HG03175 (cell line): ENCODE results near the gene PCNX3.
"Not testable (repeated sequence)": the region's sequence is repeated elsewhere in the genome, so short reads cannot be mapped to it uniquely, and the experiment has no call there.

Experiments
- ATAC-seq: cut with Tn5 transposase; IDR thresholded peaks from one replicate; pipeline ENCODE4 v1.9.1; 2021; ENCODE audit warnings: mild to moderate bottlenecking, moderate library complexity; ENCODE audit not compliant: unreplicated experiment

The PCNX3 gene

DNA sequence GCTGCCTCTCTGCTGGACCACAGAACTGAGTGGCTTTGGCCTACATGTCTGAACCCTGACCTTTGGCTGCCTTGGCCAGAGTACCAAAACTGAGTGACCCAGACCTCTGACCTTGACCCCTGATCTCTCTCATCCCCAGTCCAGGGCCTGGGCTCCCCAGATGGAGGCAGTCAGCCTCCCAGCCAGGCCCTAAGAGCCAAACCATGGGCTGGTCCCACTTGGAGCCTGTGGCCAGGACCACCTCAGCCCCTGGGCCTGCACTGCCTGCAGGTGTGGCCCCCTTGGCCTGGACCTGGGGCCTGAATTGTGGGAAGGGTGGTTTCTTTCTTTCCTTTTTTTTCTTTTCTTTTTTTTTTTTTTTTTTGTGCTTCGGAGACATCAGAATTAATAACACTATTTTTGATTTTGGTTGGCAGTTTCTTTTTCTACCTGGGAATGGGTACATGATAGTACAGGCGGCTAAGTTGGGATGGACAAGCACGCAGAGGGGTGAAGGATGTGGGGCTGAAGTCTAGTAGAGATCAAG is 21.5 kb downstream of the PCNX3 start:
- ATAC-seq: no peak

DNA sequence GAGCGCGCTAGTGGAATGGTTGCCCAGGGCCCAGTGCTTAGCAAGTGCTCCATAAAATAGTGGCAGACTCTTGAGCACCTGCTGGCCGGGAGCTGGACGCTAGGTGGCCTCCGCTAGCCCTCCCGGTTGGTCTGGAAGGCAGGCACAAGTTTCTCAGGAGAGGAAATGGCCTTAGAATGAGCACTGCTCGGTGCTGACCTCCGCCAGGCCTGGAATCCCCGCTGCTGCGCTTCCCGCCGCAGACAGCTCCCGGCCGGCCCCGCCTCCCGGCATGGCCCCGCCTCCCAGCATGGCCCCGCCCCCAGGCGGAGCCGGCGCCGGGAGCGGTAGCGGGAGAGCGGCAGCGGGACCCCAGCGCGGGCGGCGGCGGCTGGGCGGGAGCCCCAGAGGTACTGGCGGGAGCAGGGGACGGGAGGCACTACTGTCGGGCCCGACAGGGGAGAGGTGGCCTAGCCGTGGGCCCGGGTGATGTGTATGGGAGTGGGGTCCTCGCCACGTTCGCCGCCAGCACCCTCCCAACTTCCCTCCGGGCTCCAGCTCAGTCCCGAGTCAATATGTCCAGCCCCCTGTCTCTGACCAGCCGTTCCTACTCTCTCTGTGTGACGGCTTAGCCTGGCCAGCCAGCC is 22.3 kb downstream of the PCNX3 start, which contains the start of gene SIPA1:
Gene SIPA1 (plus strand): TSS at position 308 of the 626 bp plus-strand sequence. CDS start 2,821 bp downstream, outside the sequence.
- peak; percentile 33 for ATAC-seq

DNA sequence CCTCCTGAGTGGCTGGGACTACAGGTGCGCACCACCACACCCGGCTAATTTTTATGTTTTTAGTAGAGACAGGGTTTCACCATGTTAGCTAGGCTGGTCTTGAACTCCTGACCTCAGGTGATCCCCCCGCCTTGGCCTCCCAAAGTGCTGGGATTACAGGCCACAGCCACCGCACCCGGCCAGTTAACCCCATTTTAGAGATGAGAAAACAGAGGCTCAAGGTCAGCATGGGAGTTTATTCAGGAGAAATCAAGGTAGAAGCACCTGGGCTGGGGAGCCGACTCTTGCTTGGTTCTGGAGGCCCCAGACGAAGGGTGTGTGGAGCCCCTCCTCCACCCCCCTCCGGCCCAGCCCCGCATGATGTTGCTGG is 23.6 kb downstream of the PCNX3 start:
- ATAC-seq: not testable (repeated sequence)

DNA sequence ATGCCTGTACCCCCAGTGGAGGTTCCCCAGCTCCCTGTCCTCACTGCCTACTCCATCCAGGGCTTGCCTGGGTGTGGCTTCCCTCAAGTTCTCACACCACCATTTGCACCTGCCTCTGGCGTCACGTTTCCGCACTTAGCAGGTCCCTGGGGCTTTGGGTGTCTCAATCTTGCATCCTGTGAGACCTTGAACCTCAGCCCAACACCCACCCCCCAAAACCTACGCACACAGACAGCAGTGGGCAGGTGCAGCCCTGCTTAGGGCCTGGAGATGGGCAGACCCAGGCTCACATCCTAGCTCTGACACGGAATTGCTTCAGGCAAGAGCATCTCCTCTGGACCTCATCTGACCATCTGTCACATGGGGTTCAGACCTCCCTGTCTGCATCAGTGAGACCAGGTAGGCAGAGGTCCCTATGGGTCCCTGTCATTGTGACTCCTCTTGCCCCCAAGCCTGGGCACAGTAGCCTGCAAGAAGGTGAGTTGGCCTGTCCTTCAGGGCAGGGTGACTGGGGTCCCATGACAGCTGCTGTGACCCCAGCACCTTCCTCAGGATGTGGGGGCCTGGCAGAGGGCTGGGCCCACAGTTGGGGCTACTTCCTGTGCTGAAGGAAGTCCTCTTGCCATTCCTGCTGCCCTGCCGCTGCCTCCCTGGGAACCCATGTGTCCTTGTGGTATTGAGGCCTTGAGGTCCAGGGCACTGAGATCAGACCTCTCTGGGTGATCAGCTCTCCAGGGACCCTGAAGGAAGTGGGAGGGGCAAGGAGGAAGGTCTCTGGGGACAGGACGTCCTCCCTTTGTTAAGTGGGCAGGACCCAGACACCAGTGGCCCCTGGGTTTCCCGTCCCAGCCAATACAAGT is 24.3 kb downstream of the PCNX3 start:
- peak; percentile 47 for ATAC-seq

DNA sequence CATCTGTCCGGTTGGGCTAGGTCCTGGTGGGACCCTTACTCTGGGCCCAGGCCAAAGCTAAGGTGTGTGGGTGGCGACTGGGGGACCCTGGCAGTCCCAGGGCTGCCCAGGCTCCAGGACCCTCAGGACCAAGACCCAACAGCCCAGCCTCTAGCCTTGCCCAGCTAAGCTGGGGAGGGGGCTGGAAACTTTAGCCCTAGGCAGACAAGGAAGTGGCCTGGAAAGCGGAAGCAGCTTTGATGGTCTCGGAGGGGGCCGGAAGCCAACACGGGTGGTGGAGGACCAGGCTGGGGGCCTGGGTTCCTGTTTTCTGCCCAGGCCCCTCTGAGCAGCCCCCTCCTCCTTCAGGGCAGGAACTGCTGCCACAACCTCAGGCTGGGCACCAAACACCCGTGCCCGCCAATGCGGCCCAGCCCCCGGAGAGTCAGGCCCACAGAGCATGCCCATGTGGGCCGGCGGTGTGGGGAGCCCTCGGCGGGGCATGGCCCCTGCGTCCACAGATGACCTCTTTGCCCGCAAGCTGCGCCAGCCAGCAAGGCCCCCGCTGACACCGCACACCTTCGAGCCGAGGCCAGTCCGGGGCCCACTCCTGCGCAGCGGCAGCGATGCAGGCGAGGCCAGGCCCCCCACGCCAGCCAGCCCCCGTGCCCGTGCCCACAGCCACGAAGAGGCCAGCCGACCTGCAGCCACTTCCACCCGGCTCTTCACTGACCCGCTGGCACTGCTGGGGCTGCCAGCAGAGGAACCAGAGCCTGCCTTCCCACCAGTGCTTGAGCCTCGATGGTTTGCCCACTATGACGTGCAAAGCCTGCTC is 25.1 kb downstream of the PCNX3 start:
- ATAC-seq: no peak

DNA sequence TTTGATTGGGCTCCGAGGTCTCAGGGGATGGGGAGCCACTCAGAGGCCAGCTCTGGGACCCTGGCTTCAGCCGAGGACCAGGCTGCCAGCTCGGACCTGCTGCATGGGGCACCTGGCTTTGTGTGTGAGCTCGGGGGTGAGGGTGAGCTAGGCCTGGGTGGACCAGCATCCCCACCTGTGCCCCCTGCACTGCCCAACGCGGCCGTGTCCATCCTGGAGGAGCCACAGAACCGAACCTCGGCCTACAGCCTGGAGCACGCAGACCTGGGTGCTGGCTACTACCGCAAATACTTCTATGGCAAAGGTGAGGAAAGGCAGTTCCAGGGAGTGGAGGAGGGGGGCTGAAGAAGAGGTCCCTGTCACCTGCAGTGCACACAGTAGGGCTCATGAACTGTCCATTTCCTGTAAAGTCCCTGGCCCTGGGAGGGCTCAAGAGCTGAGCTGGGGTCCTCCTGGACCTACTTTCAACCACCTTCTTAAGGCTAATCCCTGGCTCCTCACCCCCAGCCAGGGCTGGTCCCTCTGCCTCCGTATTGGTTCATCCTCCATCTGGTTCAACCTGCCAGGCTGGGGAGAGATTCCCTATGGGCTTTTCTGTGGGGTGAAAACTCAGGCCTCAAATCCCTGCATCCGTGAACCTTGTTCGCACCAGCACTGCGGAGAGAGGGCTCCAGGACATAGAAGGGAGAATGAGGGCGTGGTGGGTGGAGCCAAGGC is 25.9 kb downstream of the PCNX3 start:
- no peak for ATAC-seq

DNA sequence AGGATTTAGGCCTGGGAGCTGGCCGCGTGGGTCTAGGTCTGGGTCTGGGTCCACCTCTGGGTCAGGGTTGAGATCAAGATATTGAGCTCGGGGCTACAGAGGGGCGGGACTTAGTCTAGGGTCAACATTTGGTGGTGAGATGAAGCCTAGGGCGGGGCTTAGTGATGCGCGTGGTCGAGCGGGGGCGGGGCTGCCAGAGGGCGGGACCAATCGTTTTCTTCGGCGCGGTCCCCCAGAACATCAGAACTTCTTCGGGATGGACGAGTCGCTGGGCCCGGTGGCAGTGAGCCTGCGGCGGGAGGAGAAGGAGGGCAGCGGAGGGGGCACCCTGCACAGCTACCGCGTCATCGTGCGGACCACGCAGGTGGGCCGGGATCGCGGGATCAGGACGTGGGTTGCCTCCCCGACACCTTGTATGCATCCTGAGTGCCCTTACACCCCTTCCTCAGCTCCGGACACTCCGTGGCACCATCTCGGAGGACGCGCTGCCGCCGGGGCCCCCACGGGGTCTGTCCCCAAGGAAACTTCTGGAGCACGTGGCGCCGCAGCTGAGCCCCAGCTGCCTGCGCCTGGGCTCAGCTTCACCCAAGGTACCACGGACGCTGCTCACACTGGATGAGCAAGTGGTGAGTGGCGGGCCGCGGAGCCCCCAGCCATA is 26.6 kb downstream of the PCNX3 start:
- no peak for ATAC-seq

DNA sequence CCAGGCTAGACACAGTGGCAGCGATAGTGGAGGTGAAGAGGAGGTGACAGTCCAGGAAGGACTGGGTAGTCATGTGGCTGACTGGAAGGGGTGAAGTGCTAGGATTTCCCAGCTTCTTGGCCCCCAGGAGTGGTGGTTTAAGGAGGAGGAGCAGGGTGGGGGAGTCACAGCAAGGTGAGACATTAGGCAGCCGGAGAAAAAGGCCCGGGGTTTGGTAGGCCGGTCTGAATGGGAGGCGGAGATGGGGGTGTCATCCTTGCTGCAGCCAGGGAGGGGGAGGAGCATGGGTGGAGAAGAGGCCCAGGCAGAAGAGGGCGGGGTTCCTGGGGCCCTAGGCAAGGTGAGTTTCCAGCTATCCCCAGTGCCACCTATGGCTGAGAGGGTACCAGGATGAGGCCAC is 28.4 kb downstream of the PCNX3 start:
- ATAC-seq: no peak

DNA sequence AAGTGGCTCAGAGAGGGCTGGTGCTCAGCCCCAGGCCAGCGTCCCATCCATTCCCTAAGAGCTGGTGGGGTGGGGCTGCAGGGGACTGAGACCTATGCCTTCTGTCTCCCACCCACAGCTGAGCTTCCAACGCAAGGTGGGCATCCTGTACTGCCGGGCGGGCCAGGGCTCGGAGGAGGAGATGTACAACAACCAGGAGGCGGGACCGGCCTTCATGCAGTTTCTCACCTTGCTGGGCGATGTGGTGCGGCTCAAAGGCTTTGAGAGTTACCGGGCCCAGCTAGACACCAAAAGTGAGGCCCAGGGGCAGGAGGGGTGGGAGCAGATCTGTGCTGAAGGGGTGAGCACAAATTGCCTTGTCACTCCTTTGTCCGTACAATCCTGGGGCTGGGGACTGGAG is 29.3 kb downstream of the PCNX3 start:
- no peak for ATAC-seq

DNA sequence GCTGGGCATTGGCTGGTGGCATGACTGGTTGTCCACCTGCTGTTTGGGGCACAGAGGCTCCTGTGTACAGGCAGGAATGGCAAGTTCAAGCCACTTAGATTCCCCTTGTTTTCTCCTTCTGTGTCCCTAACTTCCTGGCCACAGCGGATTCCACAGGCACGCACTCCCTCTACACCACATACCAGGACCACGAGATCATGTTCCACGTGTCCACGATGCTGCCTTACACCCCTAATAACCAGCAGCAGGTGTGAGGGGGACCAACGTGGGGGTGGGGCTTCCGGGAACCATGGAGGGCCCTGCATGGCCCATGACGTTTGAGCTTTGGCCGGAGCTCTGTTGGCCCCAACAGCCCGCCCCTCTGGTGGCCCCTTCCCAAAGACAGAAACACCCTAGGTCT is 30.1 kb downstream of the PCNX3 start:
- ATAC-seq: no peak

DNA sequence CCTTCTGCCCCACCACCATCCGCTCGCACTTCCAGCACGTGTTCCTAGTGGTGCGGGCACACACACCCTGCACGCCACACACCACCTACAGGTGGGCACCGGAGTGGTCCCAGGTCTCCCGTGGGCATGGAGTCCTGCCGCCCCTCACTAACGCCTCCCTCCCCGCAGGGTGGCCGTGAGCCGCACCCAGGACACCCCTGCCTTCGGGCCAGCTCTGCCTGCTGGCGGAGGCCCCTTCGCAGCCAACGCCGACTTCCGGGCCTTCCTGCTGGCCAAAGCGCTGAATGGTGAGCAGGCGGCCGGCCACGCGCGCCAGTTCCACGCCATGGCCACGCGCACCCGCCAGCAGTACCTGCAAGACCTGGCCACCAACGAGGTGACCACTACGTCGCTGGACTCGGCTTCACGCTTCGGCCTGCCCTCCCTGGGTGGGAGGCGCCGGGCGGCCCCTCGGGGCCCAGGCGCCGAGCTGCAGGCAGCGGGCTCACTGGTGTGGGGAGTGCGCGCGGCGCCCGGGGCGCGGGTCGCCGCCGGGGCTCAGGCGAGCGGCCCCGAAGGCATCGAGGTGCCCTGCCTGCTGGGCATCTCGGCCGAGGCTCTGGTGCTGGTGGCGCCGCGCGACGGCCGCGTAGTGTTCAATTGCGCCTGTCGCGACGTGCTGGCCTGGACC is 30.8 kb downstream of the PCNX3 start:
- ATAC-seq: no peak

DNA sequence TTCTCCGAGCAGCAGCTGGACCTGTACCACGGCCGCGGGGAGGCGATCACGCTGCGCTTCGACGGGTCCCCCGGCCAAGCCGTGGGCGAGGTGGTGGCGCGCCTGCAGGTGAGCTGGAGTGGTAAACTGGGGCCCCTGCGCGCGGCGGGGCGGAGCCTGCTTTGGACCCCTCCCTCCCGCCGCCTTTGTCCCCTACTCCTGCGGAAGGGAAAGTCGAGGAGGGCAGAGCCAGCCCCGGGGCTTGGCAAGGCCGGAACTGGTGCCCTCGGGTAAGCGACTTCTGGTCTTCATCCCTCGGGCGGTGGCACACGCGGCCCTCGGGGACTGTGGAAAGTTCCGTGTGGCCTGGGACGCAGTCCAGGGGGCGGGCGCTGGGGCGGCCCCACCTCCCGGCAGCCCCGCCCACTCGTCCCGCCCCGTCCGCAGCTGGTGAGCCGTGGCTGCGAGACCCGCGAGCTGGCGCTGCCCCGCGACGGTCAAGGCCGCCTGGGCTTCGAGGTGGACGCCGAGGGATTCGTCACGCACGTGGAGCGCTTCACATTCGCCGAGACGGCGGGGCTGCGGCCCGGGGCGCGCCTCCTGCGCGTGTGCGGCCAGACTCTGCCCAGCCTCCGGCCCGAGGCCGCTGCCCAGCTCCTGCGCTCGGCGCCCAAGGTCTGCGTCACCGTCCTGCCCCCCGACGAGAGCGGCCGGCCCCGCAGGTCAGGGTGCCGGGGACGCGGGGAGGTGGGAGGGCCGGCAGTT is 31.6 kb downstream of the PCNX3 start:
- no peak for ATAC-seq

DNA sequence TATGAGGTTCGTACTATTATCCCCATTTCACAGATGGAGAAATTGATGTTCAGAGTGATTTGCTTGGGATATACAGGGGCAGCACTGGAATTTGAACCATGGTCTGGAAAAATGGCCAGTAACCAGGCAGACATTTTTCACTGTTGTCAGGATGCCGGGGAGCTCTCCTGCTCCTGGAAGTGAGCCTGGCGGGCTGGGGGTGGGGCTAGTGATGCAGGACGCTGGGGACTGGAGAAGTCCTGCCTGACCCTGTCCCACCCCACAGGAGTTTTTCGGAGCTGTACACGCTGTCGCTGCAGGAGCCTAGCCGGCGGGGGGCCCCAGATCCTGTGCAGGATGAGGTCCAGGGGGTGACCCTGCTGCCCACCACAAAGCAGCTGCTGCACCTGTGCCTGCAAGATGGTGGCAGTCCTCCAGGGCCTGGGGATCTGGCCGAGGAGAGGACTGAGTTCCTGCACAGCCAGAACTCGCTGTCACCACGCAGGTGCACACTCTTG is 33.5 kb downstream of the PCNX3 start:
- no peak for ATAC-seq

DNA sequence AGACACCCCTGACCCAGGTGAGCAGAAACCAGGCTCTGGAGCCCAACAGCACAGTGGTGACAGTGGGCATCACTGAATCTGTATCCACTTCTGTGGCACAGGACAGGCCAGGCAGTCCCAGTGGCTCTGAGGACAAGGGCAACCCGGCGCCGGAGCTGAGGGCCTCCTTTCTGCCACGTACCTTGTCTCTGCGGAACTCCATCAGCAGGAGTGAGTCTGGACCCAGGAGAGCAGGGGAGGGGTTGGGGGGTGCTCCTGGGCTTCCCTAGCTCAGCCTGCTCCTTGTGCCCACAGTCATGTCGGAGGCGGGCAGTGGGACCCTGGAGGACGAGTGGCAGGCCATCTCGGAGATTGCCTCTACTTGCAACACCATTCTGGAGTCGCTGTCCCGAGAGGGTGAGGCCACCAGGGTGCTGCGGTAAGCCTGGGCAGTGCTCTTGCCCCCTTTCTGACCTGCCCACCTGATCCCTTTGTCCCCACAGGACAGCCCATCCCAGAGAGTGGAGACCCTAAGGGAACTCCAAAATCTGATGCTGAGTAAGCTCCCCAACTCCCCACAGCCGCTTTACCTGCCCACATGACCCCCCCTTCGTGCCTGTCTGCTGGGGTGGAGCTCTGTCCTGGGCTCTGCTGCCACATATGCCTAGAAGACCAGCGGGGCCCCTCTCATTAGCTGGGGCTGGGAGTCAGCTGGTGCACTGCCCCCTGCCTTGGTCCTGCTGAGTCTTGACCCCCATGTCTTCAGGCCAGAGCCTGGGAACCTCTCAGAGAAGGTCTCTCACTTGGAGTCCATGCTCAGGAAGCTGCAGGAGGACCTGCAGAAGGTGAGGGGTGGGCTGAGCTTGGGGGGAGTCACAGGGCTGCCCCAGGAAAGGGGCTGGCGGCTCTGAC is 34.3 kb downstream of the PCNX3 start:
- no peak for ATAC-seq

DNA sequence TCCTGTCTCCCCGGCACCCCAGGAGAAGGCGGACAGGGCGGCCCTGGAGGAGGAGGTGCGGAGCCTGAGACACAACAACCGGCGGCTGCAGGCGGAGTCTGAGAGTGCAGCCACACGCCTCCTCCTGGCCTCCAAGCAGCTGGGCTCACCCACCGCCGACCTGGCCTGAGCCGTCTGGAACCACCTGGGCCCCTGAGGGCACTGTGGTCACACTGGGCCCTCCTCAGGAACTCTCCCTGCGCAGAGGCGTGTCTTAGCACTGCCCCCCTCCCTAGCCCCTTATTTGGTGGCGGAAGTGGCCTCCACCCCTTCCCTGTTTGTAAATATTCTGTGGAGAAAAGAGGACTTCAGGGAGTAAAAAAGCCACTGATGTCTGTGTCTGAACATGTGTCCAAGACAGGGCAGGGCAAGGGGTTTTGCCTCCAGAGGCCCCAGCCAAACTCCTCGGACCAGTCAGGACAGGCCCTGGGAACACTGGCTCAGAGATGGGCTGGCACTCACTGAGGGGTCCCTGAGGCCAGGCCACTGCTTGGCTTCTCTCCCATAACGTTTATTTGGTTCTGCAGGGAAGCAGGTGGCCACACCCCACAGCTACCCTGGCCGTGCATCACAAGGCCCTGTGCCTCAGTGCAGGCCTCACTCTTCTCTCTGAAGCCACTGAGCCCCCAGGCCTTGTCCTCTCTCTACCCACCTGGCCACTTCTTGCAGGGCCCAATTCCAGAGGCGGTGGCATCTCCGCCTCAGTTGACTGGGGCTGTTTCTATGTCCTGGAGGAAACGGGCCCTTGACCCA is 35.2 kb downstream of the PCNX3 start:
- no peak for ATAC-seq

DNA sequence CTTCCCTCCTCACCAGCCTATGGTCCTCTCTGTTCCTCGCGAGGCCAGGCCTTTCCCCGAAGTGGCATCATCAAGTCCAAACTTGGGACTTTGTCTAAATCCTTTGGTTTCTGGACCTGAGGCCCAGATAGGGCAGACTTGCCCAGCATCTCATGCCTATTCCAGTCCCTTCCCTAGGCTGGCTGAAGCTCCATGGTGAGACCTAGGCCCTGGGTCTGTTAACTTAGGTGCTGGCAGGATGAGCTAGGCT is 35.7 kb downstream of the PCNX3 start:
- ATAC-seq: no peak
